ENCODE results near the gene SLC12A3.

SLC12A3 gene

GRCh38 chr16:56817938-56818337 is 47.1 kb upstream of the SLC12A3 start:
- no peaks in the 10 kb centered on the region for H3K27me3 ChIP-seq (ENCODE audit: insufficient read depth, low read length, poor library complexity)
- no peaks in the 10 kb centered on the region for H3K4me1 ChIP-seq (ENCODE audit: insufficient read depth, low read length)
- peaks cover 56% of the 10 kb centered on the region for H3K36me3 ChIP-seq (ENCODE audit: insufficient read depth, low read length)
- TF ChIP-seq EZH2 (IDR thresholded peaks at IDR 0.05; ENCODE audit: borderline replicate concordance, low read depth, low read length, severe bottlenecking) (no peak), CTCF (IDR thresholded peaks at IDR 0.05; ENCODE audit: borderline replicate concordance, extremely low read depth, low read length, poor library complexity, severe bottlenecking) (no peak)
- H4K20me1 ChIP-seq (ENCODE audit: insufficient read depth, low read length), result peaks cover 3% of the 10 kb centered on the region; the same call in 1 of the 2 replicates
- no peaks in the 10 kb centered on the region for H3K9me3 ChIP-seq (ENCODE audit: insufficient read depth, low read length, severe bottlenecking)
- DNase-seq, result no peak
- H3K9ac ChIP-seq (ENCODE audit: low read depth, low read length), result no peak overlapping the region
- H3K4me2 ChIP-seq (ENCODE audit: insufficient read depth, low read length), result no peak overlapping the region
- no peak for ATAC-seq (ENCODE audit: insufficient read depth, low read depth)
- no peak overlapping the region for H3K4me3 ChIP-seq (ENCODE audit: low read depth in 1 of 2, low read length in 2 of 2)
- H3K79me2 ChIP-seq (ENCODE audit: insufficient read depth, low read length), result no peaks in the 10 kb centered on the region
- H3K27ac ChIP-seq (ENCODE audit: low read length), result no peak overlapping the region
- no peak overlapping the region for H2AFZ ChIP-seq (ENCODE audit: low read depth, low read length)

GRCh38 chr16:56823081-56823733 is 41.8 kb upstream of the SLC12A3 start:
- ATAC-seq (ENCODE audit: insufficient read depth, low read depth) (no peak), DNase-seq (no peak)
- Histone ChIP-seq H3K36me3 (ENCODE audit: insufficient read depth, low read length) (peaks cover 87% of the 10 kb centered on the region), H3K4me2 (ENCODE audit: insufficient read depth, low read length) (no peak overlapping the region), H3K79me2 (ENCODE audit: insufficient read depth, low read length) (no peaks in the 10 kb centered on the region), H3K27me3 (ENCODE audit: insufficient read depth, low read length, poor library complexity) (no peaks in the 10 kb centered on the region), H4K20me1 (ENCODE audit: insufficient read depth, low read length) (no peaks in the 10 kb centered on the region), H3K9me3 (ENCODE audit: insufficient read depth, low read length, severe bottlenecking) (no peaks in the 10 kb centered on the region), H3K4me1 (ENCODE audit: insufficient read depth, low read length) (no peaks in the 10 kb centered on the region), H3K27ac (ENCODE audit: low read length) (no peak overlapping the region), H2AFZ (ENCODE audit: low read depth, low read length) (no peak overlapping the region), H3K9ac (ENCODE audit: low read depth, low read length) (no peak overlapping the region), H3K4me3 (ENCODE audit: low read depth in 1 of 2, low read length in 2 of 2) (no peak overlapping the region)
- TF ChIP-seq CTCF (IDR thresholded peaks at IDR 0.05; ENCODE audit: borderline replicate concordance, extremely low read depth, low read length, poor library complexity, severe bottlenecking) (no peak), EZH2 (IDR thresholded peaks at IDR 0.05; ENCODE audit: borderline replicate concordance, low read depth, low read length, severe bottlenecking) (no peak)

GRCh38 chr16:56824331-56824730 is 40.7 kb upstream of the SLC12A3 start:
- Histone ChIP-seq H2AFZ (ENCODE audit: low read depth, low read length) (no peak overlapping the region), H3K4me1 (ENCODE audit: insufficient read depth, low read length) (no peaks in the 10 kb centered on the region), H3K4me3 (ENCODE audit: low read depth in 1 of 2, low read length in 2 of 2) (no peak overlapping the region), H3K9ac (ENCODE audit: low read depth, low read length) (no peak overlapping the region), H3K4me2 (ENCODE audit: insufficient read depth, low read length) (no peak overlapping the region), H3K27ac (ENCODE audit: low read length) (no peak overlapping the region), H3K27me3 (ENCODE audit: insufficient read depth, low read length, poor library complexity) (no peaks in the 10 kb centered on the region), H4K20me1 (ENCODE audit: insufficient read depth, low read length) (no peaks in the 10 kb centered on the region), H3K36me3 (ENCODE audit: insufficient read depth, low read length) (peaks cover 85% of the 10 kb centered on the region), H3K79me2 (ENCODE audit: insufficient read depth, low read length) (no peaks in the 10 kb centered on the region), H3K9me3 (ENCODE audit: insufficient read depth, low read length, severe bottlenecking) (no peaks in the 10 kb centered on the region)
- ATAC-seq (ENCODE audit: insufficient read depth, low read depth), result no peak; the same call in 2 of the 3 replicates
- no peak for DNase-seq
- TF ChIP-seq EZH2 (IDR thresholded peaks at IDR 0.05; ENCODE audit: borderline replicate concordance, low read depth, low read length, severe bottlenecking) (no peak), CTCF (IDR thresholded peaks at IDR 0.05; ENCODE audit: borderline replicate concordance, extremely low read depth, low read length, poor library complexity, severe bottlenecking) (no peak)
